Liver (tissue), 9 donors: ENCODE data around the gene C7. TPM values are rescaled to one million over a fixed set of nuclear protein-coding genes. Genes with fewer than 3 reads are reported as not detected.

Experiments used
- DNase-seq: peaks from one replicate; pipeline ENCODE4 v3.0.0-alpha.2; 2017; ENCODE audit warnings: low spot score
- H3K27ac ChIP-seq, 2 donors: one replicate each; pipeline ENCODE4 v1.7.0; 2013; ENCODE audit warnings: inconsistent platforms in 2 of 2, low read length in 2 of 2, control low read depth in 1 of 2, low read depth in 1 of 2, mild to moderate bottlenecking in 1 of 2
- H3K27me3 ChIP-seq, 4 donors: one replicate each; pipeline versions ENCODE4 v1.6.1 to v1.7.0; 2013; ENCODE audit warnings: low read length in 3 of 4, inconsistent platforms in 1 of 4, mild to moderate bottlenecking in 1 of 4, moderate library complexity in 1 of 4; ENCODE audit not compliant: control insufficient read depth in 4 of 4, insufficient read depth in 4 of 4
- H3K36me3 ChIP-seq, 4 donors: one replicate each; pipeline versions ENCODE4 v1.6.1 to v1.7.0; 2013; ENCODE audit warnings: low read length in 3 of 4, mild to moderate bottlenecking in 3 of 4, low read depth in 1 of 4, moderate library complexity in 1 of 4; ENCODE audit not compliant: control insufficient read depth in 4 of 4, insufficient read depth in 3 of 4
- H3K4me1 ChIP-seq, 4 donors: one replicate each; pipeline versions ENCODE4 v1.6.1 to v1.7.0; 2013; ENCODE audit warnings: low read length in 3 of 4, mild to moderate bottlenecking in 3 of 4, moderate library complexity in 1 of 4; ENCODE audit not compliant: control insufficient read depth in 4 of 4, insufficient read depth in 4 of 4
- H3K4me3 ChIP-seq, 3 donors: one replicate each; pipeline versions ENCODE4 v1.6.1 to v1.7.0; 2013; ENCODE audit warnings: low read length in 3 of 3, control low read depth in 1 of 3, low read depth in 1 of 3, mild to moderate bottlenecking in 1 of 3
- H3K9ac ChIP-seq, 2 donors: one replicate each; pipeline ENCODE4 v1.7.0; 2013; ENCODE audit warnings: low read length in 2 of 2, mild to moderate bottlenecking in 2 of 2, moderate library complexity in 2 of 2, control low read depth in 1 of 2, low read depth in 1 of 2
- H3K9me3 ChIP-seq, 4 donors: one replicate each; pipeline versions ENCODE4 v1.6.1 to v1.7.0; 2013; ENCODE audit warnings: low read length in 3 of 4; ENCODE audit not compliant: control insufficient read depth in 4 of 4
- FOXA2 ChIP-seq: IDR thresholded peaks from 2 replicates; pipeline ENCODE4 v1.6.1; 2016; ENCODE audit warnings: antibody characterized with exemption
- HNF4A ChIP-seq, 2 donors: conservative IDR thresholded peaks; 2 replicates each; pipeline ENCODE4 v1.6.1; 2016; ENCODE audit warnings: antibody characterized with exemption in 2 of 2, mild to moderate bottlenecking in 2 of 2
- HNF4G ChIP-seq: IDR thresholded peaks from 2 replicates; pipeline ENCODE4 v1.6.1; 2016; ENCODE audit warnings: antibody characterized with exemption
- RAD21 ChIP-seq, 2 donors: IDR thresholded peaks; 2 replicates each; pipeline ENCODE4 v1.6.1; 2016; ENCODE audit warnings: antibody characterized with exemption in 2 of 2, mild to moderate bottlenecking in 2 of 2
- SP1 ChIP-seq: IDR thresholded peaks from 2 replicates; pipeline ENCODE4 v1.6.1; 2018; ENCODE audit warnings: antibody characterized with exemption, mild to moderate bottlenecking
- YY1 ChIP-seq: IDR thresholded peaks from 2 replicates; pipeline ENCODE4 v1.6.1; 2016; ENCODE audit warnings: antibody characterized with exemption, mild to moderate bottlenecking
- WGBS: extraction: QIAGEN DNeasy Blood & Tissue Kit; methylation state at CpG from one replicate; pipeline ENCODE4 v1.1.7; 2013; 5-methylcytosine and 5-hydroxymethylcytosine counted together
- polyA plus RNA-seq, 2 donors: library from polyadenylated mRNA; stranded (reverse) in 1 of 2; unstranded in 1 of 2; fragments of 200-250 nt in 1 of 2; fragments of >200 nt in 1 of 2; fragmentation: Nextera tagmentation in 1 of 2; extraction: Ambion mirVana in 1 of 2; gene quantifications; one replicate each; pipeline versions ENCODE4 v1.2.1 to v1.2.3, GENCODE V29; 2013 to 2015
- total RNA-seq, 2 donors: library from RNA; depleted of rRNA; stranded (reverse); fragments of >200 nt; gene quantifications; one replicate each; pipeline ENCODE4 v1.2.3, GENCODE V29; 2014
- TF ChIP-seq, protein P1 (sequence below): IDR thresholded peaks from 2 replicates; pipeline ENCODE4 v1.6.1; 2016; ENCODE audit warnings: antibody characterized with exemption, mild to moderate bottlenecking
- TF ChIP-seq, protein P2 (sequence below): fragments of 150-350 bp; IDR thresholded peaks from 2 replicates; pipeline ENCODE4 v1.5.1; 2017; ENCODE audit warnings: improper control_type of control experiment, low read depth, low read length; ENCODE audit not compliant: missing input control
- TF ChIP-seq, protein P3 (sequence below): IDR thresholded peaks from 2 replicates; pipeline ENCODE4 v1.6.1; 2016; ENCODE audit warnings: antibody characterized with exemption
- TF ChIP-seq, protein P4 (sequence below): IDR thresholded peaks from 2 replicates; pipeline ENCODE4 v1.6.1; 2016; ENCODE audit warnings: antibody characterized with exemption
- TF ChIP-seq, protein P5 (sequence below): IDR thresholded peaks from 2 replicates; pipeline ENCODE4 v1.6.1; 2016; ENCODE audit warnings: antibody characterized with exemption
- donor health status: healthy.
- donor health status: healthy.
- donor health status: healthy.
- donor health status: healthy.
- donor health status: healthy.

The C7 gene
- total and polyA plus RNA-seq, 4 donors: 25.5 to 268 (median 110) TPM

DNA sequence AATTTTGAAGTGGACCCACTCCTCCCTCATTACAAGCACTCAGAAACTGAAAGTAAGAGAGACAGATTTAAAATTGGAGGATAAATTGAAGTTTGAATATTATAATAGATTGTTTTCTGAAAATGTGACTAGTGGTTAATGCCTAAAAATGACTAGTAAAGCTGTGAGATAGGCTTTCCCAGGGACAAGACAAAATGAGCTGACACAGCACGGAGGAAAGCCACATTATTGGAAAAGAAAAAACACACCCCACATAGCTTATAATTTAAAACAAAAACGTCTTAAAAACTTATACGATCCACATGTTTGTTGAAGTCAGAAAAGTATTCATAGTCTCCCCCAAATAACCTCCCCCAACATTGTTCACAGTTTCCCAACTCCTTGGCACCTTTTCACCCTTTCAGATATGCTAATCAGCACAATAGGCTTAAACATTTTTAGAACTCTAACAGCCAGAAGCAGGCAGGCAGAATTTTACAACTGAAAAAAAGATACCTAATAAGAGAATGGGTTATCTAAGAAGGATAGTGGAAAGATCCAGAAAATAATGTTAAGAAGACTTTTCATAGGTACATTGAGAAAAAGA, 6.1 kb downstream of the C7 start (continued):
- TF ChIP-seq, protein P1, sequence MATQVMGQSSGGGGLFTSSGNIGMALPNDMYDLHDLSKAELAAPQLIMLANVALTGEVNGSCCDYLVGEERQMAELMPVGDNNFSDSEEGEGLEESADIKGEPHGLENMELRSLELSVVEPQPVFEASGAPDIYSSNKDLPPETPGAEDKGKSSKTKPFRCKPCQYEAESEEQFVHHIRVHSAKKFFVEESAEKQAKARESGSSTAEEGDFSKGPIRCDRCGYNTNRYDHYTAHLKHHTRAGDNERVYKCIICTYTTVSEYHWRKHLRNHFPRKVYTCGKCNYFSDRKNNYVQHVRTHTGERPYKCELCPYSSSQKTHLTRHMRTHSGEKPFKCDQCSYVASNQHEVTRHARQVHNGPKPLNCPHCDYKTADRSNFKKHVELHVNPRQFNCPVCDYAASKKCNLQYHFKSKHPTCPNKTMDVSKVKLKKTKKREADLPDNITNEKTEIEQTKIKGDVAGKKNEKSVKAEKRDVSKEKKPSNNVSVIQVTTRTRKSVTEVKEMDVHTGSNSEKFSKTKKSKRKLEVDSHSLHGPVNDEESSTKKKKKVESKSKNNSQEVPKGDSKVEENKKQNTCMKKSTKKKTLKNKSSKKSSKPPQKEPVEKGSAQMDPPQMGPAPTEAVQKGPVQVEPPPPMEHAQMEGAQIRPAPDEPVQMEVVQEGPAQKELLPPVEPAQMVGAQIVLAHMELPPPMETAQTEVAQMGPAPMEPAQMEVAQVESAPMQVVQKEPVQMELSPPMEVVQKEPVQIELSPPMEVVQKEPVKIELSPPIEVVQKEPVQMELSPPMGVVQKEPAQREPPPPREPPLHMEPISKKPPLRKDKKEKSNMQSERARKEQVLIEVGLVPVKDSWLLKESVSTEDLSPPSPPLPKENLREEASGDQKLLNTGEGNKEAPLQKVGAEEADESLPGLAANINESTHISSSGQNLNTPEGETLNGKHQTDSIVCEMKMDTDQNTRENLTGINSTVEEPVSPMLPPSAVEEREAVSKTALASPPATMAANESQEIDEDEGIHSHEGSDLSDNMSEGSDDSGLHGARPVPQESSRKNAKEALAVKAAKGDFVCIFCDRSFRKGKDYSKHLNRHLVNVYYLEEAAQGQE: no peak

DNA sequence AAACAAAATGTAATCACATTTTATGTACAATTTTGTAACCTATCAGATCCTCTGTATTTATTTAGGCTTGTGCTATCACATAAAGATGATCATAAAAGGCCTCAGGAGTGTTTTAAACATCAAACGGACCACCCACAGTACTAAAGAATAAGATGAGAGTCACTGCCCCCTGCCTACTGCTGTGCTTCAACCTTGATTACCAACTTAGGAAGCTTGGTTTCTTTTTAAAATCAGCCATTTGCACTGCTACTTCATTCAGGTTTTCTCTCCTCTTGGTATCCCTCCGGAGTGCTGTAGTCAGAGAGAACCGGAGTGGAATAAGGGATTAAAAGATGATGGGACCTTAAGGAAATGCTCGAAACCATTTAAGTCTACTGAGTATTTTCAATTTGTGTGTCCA, 6.9 kb downstream of the C7 start:
- DNase-seq: no peak
- Histone ChIP-seq H3K27me3 (no peaks in the 10 kb centered on the region), H3K27ac (no peak overlapping the region), H3K9me3 (no peaks in the 10 kb centered on the region), H3K4me1 (no peaks in the 10 kb centered on the region), H3K4me3 (no peak overlapping the region), H3K9ac (no peak overlapping the region), H3K36me3 (no peaks in the 10 kb centered on the region)
- TF ChIP-seq, protein P2, sequence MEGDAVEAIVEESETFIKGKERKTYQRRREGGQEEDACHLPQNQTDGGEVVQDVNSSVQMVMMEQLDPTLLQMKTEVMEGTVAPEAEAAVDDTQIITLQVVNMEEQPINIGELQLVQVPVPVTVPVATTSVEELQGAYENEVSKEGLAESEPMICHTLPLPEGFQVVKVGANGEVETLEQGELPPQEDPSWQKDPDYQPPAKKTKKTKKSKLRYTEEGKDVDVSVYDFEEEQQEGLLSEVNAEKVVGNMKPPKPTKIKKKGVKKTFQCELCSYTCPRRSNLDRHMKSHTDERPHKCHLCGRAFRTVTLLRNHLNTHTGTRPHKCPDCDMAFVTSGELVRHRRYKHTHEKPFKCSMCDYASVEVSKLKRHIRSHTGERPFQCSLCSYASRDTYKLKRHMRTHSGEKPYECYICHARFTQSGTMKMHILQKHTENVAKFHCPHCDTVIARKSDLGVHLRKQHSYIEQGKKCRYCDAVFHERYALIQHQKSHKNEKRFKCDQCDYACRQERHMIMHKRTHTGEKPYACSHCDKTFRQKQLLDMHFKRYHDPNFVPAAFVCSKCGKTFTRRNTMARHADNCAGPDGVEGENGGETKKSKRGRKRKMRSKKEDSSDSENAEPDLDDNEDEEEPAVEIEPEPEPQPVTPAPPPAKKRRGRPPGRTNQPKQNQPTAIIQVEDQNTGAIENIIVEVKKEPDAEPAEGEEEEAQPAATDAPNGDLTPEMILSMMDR: no peak
- no peak for TF ChIP-seq YY1
- TF ChIP-seq, protein P3, sequence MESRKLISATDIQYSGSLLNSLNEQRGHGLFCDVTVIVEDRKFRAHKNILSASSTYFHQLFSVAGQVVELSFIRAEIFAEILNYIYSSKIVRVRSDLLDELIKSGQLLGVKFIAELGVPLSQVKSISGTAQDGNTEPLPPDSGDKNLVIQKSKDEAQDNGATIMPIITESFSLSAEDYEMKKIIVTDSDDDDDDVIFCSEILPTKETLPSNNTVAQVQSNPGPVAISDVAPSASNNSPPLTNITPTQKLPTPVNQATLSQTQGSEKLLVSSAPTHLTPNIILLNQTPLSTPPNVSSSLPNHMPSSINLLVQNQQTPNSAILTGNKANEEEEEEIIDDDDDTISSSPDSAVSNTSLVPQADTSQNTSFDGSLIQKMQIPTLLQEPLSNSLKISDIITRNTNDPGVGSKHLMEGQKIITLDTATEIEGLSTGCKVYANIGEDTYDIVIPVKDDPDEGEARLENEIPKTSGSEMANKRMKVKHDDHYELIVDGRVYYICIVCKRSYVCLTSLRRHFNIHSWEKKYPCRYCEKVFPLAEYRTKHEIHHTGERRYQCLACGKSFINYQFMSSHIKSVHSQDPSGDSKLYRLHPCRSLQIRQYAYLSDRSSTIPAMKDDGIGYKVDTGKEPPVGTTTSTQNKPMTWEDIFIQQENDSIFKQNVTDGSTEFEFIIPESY: no peak
- 79% methylated on average over 4 of the region's 4 CpGs for WGBS

DNA sequence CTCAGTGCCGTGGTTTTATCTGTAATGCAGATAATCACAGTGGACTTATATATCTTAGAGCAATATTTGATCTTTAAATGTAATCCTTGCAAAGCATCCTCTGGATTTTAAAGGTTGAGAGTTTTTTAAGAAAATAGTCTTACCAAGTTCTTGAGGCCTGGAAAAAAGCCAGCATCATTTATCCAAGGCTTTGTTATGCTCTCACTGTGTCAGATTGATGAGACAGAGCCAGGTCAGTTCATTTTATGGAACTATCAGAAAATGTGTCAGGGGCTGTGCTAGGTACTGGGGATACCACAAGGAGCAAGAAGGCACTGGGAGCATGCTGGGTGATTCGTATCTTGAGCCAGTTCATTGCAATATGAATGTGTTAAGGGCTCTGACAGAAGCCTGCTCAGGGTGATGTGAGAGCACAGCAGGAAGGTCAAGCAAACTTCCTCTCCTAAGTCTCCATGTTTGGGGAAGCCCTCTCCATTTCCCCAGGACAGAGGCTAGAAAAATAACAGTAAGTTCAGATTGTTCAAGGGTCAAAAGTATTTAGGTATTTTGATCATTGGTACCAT, 19.7 kb downstream of the C7 start:
- Histone ChIP-seq H3K4me3 (no peak overlapping the region), H3K9ac (no peak overlapping the region), H3K36me3 (no peaks in the 10 kb centered on the region), H3K27ac (no peak overlapping the region), H3K4me1 (peaks cover 0 to 3% (median 0%) of the 10 kb centered on the region in 4 donors), H3K9me3 (peaks cover 2 to 20% (median 6%) of the 10 kb centered on the region in 4 donors), H3K27me3 (no peaks in the 10 kb centered on the region)
- no peak for DNase-seq
- 85% methylated on average over 2 of the region's 2 CpGs for WGBS
- TF ChIP-seq RAD21 (IDR thresholded peaks at IDR 0.05) (no peak), HNF4G (no peak), HNF4A (conservative IDR thresholded peaks at IDR 0.05) (no peak), FOXA2 (no peak), SP1 (no peak)
- TF ChIP-seq, protein P2: no peak
- TF ChIP-seq, protein P1: no peak
- TF ChIP-seq, protein P3: no peak
- TF ChIP-seq, protein P4, sequence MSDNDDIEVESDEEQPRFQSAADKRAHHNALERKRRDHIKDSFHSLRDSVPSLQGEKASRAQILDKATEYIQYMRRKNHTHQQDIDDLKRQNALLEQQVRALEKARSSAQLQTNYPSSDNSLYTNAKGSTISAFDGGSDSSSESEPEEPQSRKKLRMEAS: no peak
- TF ChIP-seq, protein P5, sequence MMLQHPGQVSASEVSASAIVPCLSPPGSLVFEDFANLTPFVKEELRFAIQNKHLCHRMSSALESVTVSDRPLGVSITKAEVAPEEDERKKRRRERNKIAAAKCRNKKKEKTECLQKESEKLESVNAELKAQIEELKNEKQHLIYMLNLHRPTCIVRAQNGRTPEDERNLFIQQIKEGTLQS: no peak
